Caco-2 (cell line): ENCODE results near the gene GATAD2B. TPM values are rescaled to one million over a fixed set of nuclear protein-coding genes. Genes with fewer than 3 reads are reported as not detected.

Experiments
- BruUV-seq: library from RNA; stranded (reverse); fragments of 400-500 nt; replicated peaks from 2 replicates; lab custom pipeline; 2021; lab: Mats Ljungman, UMichigan
- CTCF ChIA-PET: fragments of 300-600 bp; sonication (Branson Sonifier 250); formaldehyde crosslinking; loops from one replicate; lab custom pipeline; 2022; ENCODE audit warnings: antibody characterized with exemption; lab: Charles Lee
- POLR2A ChIA-PET: fragments of 300-600 bp; sonication (Branson Sonifier 250); formaldehyde crosslinking; loops from one replicate; lab custom pipeline; 2022; ENCODE audit warnings: antibody characterized with exemption; lab: Charles Lee
- DNase-seq, 2 experiments: peaks; one replicate each; pipeline versions ENCODE4 v3.0.0 to v3.0.0-alpha.2; 2020 to 2022
- H3K27me3 ChIP-seq: replicated peaks from 2 replicates; pipeline ENCODE4 v1.6.0; 2011; ENCODE audit warnings: low read length; ENCODE audit not compliant: control insufficient read depth, insufficient read depth
- H3K36me3 ChIP-seq: 2 replicates; pipeline ENCODE4 v1.5.1; 2011; ENCODE audit warnings: low read length; ENCODE audit not compliant: control insufficient read depth, insufficient read depth
- H3K4me1 ChIP-seq: fragments of 250-450 bp; sonication (Bioruptor Pico); 2 replicates; pipeline ENCODE4 v1.5.1; 2020; ENCODE audit warnings: mild to moderate bottlenecking
- H3K4me3 ChIP-seq: 2 replicates; pipeline ENCODE4 v1.5.1; 2011; ENCODE audit warnings: low read depth, mild to moderate bottlenecking, control low read depth, low read length
- H3K9me3 ChIP-seq: fragments of 250-450 bp; sonication (Bioruptor Pico); 2 replicates; pipeline ENCODE4 v1.5.1; 2020; ENCODE audit warnings: mild to moderate bottlenecking, moderate library complexity
- H3K27ac Mint-ChIP-seq: one replicate; pipeline ENCODE4 v1.8.0; 2022; ENCODE audit warnings: mixed read lengths; ENCODE audit not compliant: unreplicated experiment
- H3K27me3 Mint-ChIP-seq: one replicate; pipeline ENCODE4 v1.8.0; 2022; ENCODE audit warnings: mixed read lengths; ENCODE audit not compliant: insufficient read depth, unreplicated experiment
- H3K36me3 Mint-ChIP-seq: one replicate; pipeline ENCODE4 v1.8.0; 2022; ENCODE audit warnings: mild to moderate bottlenecking, mixed read lengths; ENCODE audit not compliant: insufficient read depth, unreplicated experiment
- H3K4me1 Mint-ChIP-seq: one replicate; pipeline ENCODE4 v1.8.0; 2022; ENCODE audit warnings: low read depth, mixed read lengths; ENCODE audit not compliant: unreplicated experiment
- H3K4me3 Mint-ChIP-seq: one replicate; pipeline ENCODE4 v1.8.0; 2022; ENCODE audit warnings: mild to moderate bottlenecking, moderate library complexity, mixed read lengths; ENCODE audit not compliant: unreplicated experiment
- H3K9me3 Mint-ChIP-seq: one replicate; pipeline ENCODE4 v1.8.0; 2022; ENCODE audit warnings: mixed read lengths; ENCODE audit not compliant: unreplicated experiment
- intact Hi-C: fragments of 100-400 bp; cut with micrococcal nuclease; formaldehyde crosslinking; loops from one replicate; pipeline ENCODE4 v1.10.0; 2022; ENCODE audit not compliant: unreplicated experiment
- total RNA-seq: library from RNA; stranded (reverse); gene quantifications from 2 replicates; pipeline ENCODE4 v1.2.3, GENCODE V29; 2022
- TF ChIP-seq, protein P1 (sequence below), 2 experiments: fragments of 200-600 bp in 1 of 2; IDR thresholded peaks; 1 replicate in 1 of 2; 2 replicates in 1 of 2; pipeline versions ENCODE4 v1.5.1 to v1.8.0; 2011 to 2022; ENCODE audit warnings: antibody characterized with exemption in 1 of 2, control low read depth in 1 of 2, inconsistent platforms in 1 of 2, low read depth in 1 of 2, low read length in 1 of 2, mild to moderate bottlenecking in 1 of 2, moderate library complexity in 1 of 2; ENCODE audit not compliant: insufficient read depth in 1 of 2, severe bottlenecking in 1 of 2, unreplicated experiment in 1 of 2

Gene GATAD2B
- total RNA-seq, 1 experiment from 2014 or later: 38.0 TPM

DNA sequence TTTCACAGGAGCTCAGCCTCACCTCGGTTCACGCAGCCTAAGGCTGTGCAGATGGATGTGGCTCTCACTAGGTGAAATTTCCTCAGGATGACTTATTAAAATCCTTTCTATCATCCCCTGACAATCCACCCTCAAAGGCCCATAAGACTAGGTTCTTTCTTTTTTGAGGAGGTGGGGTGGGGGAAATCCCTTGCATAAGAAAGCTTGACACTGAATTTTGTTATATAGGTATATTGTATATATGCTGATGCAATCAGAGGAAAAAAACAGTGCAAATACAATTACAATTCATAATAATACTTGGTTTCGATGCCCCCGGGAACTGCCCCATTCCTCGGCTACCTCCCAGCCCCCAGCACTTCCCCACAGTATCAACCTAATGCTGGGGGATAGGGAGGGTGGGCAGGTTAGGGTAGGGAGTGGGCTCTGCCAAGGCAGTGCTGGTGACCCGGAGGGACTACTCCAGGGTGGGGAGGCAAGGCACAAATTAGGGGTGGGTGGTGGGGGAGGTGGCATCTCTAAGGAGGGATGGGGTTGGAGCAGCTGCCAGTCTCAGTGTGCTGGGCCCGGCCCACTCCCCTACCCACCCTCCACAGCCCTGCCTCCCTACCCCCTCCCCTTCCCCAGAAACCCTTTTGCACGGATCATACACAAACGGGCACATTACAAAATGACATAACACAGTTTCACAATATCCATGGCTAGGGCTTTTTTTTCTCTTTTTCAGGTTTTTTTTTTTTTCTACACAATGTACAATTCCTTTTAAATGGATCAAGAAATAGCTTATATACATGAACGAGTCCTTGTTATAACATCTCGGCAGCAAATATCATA is 116.7 kb downstream of the GATAD2B start:
- H3K4me1 Mint-ChIP-seq: no peaks in the 10 kb centered on the region
- Histone ChIP-seq H3K4me3 (no peak overlapping the region), H3K9me3 (no peaks in the 10 kb centered on the region), H3K36me3 (no peaks in the 10 kb centered on the region), H3K27me3 (no peaks in the 10 kb centered on the region), H3K4me1 (no peaks in the 10 kb centered on the region)
- no peak overlapping the region for H3K27ac Mint-ChIP-seq
- TF ChIP-seq, protein P1, sequence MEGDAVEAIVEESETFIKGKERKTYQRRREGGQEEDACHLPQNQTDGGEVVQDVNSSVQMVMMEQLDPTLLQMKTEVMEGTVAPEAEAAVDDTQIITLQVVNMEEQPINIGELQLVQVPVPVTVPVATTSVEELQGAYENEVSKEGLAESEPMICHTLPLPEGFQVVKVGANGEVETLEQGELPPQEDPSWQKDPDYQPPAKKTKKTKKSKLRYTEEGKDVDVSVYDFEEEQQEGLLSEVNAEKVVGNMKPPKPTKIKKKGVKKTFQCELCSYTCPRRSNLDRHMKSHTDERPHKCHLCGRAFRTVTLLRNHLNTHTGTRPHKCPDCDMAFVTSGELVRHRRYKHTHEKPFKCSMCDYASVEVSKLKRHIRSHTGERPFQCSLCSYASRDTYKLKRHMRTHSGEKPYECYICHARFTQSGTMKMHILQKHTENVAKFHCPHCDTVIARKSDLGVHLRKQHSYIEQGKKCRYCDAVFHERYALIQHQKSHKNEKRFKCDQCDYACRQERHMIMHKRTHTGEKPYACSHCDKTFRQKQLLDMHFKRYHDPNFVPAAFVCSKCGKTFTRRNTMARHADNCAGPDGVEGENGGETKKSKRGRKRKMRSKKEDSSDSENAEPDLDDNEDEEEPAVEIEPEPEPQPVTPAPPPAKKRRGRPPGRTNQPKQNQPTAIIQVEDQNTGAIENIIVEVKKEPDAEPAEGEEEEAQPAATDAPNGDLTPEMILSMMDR (IDR thresholded peaks at IDR 0.05; ENCODE audit: insufficient read depth in 1 of 2, low read depth in 1 of 2, low read length in 1 of 2, severe bottlenecking in 1 of 2, unreplicated experiment in 1 of 2): no peak
- POLR2A ChIA-PET: no interaction called here
- CTCF ChIA-PET: no interaction called here
- no peak for DNase-seq
- peaks cover 49% of the 10 kb centered on the region for H3K36me3 Mint-ChIP-seq
- no peaks in the 10 kb centered on the region for H3K27me3 Mint-ChIP-seq
- H3K9me3 Mint-ChIP-seq: no peaks in the 10 kb centered on the region
- H3K4me3 Mint-ChIP-seq: no peak overlapping the region
- intact Hi-C loops: no loop called here
- no TSS peak for BruUV-seq

DNA sequence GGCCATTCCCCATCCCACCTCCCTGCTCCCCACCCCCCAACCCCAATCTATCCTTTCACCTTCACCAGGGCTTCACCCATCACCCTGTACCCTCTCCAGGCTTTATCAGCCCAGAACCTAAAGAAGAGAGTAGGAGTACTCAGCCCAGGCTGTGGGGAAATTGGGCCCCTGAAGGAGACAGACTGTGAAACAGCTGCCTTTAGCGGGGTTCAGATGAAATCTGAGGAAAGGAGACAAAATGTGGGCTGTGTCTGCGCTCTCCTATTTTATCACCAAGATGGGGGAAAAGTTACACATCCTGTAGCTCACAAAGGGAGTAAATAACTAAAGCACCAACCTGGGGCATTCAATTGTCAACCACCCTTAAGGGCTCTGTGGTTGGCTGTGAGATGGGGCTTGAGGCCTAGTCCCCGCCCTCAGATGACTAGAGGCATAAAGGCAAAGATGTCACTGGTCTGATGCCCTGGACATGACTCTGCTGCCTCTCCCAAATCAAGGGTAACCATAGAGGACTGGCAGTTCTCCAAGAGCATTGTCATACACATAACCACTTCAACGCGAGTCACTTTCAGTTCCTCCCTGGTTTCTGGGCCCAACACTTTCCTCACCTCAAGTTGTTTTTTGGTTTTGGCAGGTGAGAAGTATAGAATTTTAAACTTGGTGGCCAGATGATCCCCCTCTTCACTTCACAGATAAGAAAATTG is 117.6 kb downstream of the GATAD2B start:
- Mint-ChIP-seq H3K27ac (no peak overlapping the region), H3K27me3 (no peaks in the 10 kb centered on the region), H3K36me3 (peaks cover 50% of the 10 kb centered on the region), H3K4me1 (no peaks in the 10 kb centered on the region), H3K4me3 (no peak overlapping the region), H3K9me3 (no peaks in the 10 kb centered on the region)
- POLR2A ChIA-PET: no interaction called here
- DNase-seq: no peak
- Histone ChIP-seq H3K9me3 (no peaks in the 10 kb centered on the region), H3K4me3 (no peak overlapping the region), H3K4me1 (no peaks in the 10 kb centered on the region), H3K36me3 (no peaks in the 10 kb centered on the region), H3K27me3 (no peaks in the 10 kb centered on the region)
- intact Hi-C loops: no loop called here
- CTCF ChIA-PET: interaction anchor here (0.6 kb wide), 1 partner anchor 1502 kb away, joined by 6 read pairs; no protein-coding TSS in a partner anchor
- TF ChIP-seq, protein P1 (IDR thresholded peaks at IDR 0.05; ENCODE audit: insufficient read depth in 1 of 2, low read depth in 1 of 2, low read length in 1 of 2, severe bottlenecking in 1 of 2, unreplicated experiment in 1 of 2): no peak
- no TSS peak for BruUV-seq

DNA sequence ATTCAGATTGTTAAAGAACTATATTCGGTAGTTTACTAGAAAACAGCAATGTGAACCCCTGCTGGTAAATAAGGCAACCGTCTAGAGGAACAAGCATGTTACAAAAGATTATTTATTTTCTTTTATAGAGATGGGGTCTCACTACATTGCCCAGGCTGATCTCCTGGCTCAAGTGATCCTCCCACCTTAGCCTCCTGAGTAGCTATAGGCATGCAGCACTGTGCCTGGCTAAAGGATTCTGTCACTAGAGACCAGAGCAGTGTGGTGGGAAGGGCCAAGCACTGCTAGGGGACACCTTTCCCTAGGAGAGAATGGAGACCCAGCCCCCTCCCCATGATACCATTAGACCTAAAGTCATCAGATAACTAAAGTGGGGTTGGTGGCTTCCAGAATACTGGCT is 118.7 kb downstream of the GATAD2B start:
- no peaks in the 10 kb centered on the region for H3K4me1 ChIP-seq
- H3K4me1 Mint-ChIP-seq: no peaks in the 10 kb centered on the region

More for the DNA sequence above, 118.7 kb downstream of the GATAD2B start:
- no peaks in the 10 kb centered on the region for H3K9me3 ChIP-seq
- BruUV-seq: no TSS peak
- no peak for DNase-seq
- TF ChIP-seq, protein P1 (IDR thresholded peaks at IDR 0.05; ENCODE audit: insufficient read depth in 1 of 2, low read depth in 1 of 2, low read length in 1 of 2, severe bottlenecking in 1 of 2, unreplicated experiment in 1 of 2): no peak
- intact Hi-C loops: no loop called here
- Mint-ChIP-seq H3K4me3 (no peak overlapping the region), H3K27ac (no peak overlapping the region), H3K9me3 (no peaks in the 10 kb centered on the region), H3K27me3 (no peaks in the 10 kb centered on the region), H3K36me3 (peaks cover 43% of the 10 kb centered on the region)
- H3K4me3 ChIP-seq: no peak overlapping the region
- CTCF ChIA-PET: no interaction called here
- H3K27me3 ChIP-seq: no peaks in the 10 kb centered on the region
- no peaks in the 10 kb centered on the region for H3K36me3 ChIP-seq
- POLR2A ChIA-PET: no interaction called here
